D721Med (cell line): Measurements from ENCODE around the gene MELTF.
A peak's percentile ranks its signal among the peaks of the same experiment; 100 is the strongest.

Source experiments
- DNase-seq: peaks from one replicate; pipeline ENCODE4 v3.0.0; 2011; ENCODE audit warnings: low spot score; ENCODE audit not compliant: insufficient read length
- FAIRE-seq: peaks from 2 replicates; lab custom pipeline; 2011; peaks lifted over from hg19 to GRCh38; lab: Jason Lieb, UNC
- TF ChIP-seq, protein P1 (sequence below): IDR thresholded peaks from 2 replicates; pipeline ENCODE4 v1.5.1; 2012; ENCODE audit warnings: mild to moderate bottlenecking, control low read depth; ENCODE audit not compliant: insufficient read depth; ENCODE audit errors: missing control alignments

Gene MELTF

DNA sequence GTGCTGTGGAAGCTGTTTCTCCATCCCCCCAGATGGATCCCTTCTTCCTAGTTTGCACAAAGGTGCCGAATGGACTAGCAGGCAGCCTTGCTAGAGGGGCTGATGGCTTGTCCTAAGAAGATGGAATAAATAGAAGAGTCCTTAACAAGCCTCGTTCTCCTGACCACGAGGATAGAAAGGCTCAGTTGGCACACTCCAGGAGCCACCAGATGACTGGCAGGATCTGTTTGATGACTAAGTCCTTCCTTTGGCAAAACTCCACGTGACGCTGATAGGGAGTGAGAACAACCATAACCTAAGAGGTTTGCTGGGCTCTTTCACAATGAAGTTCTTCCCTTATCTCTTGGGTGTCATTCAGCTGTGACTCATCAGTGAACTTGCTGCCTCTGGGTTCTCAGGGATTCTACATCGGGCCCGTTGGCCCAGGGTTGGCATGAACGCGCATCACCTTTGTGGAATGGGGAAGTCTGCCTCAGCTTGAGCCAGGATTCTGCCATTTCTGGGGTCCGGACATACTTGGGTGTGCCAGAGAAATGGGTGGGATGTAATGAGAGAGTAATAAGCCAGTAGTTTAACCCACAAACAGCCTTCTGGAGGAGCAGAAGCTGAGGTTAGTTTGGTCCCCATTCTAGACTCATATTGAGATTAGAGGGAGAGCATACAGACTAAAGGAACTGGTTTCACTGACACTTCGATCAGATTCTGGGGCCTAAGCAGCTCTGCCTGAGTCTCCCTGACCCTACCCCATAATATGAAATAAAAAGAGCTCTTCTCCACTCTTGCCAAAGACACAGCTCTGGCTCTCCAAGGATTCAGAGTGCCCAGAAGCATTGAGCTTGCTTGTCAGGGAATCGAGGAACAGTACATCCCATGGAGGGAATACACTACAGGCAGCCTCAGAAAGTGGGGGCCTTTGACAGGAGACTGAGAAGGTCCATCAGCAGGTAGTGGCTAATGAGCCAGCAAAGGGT, 2.0 kb upstream of the MELTF start:
- no peak for FAIRE-seq
- TF ChIP-seq, protein P1, sequence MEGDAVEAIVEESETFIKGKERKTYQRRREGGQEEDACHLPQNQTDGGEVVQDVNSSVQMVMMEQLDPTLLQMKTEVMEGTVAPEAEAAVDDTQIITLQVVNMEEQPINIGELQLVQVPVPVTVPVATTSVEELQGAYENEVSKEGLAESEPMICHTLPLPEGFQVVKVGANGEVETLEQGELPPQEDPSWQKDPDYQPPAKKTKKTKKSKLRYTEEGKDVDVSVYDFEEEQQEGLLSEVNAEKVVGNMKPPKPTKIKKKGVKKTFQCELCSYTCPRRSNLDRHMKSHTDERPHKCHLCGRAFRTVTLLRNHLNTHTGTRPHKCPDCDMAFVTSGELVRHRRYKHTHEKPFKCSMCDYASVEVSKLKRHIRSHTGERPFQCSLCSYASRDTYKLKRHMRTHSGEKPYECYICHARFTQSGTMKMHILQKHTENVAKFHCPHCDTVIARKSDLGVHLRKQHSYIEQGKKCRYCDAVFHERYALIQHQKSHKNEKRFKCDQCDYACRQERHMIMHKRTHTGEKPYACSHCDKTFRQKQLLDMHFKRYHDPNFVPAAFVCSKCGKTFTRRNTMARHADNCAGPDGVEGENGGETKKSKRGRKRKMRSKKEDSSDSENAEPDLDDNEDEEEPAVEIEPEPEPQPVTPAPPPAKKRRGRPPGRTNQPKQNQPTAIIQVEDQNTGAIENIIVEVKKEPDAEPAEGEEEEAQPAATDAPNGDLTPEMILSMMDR = no peak
- no peak for DNase-seq

DNA sequence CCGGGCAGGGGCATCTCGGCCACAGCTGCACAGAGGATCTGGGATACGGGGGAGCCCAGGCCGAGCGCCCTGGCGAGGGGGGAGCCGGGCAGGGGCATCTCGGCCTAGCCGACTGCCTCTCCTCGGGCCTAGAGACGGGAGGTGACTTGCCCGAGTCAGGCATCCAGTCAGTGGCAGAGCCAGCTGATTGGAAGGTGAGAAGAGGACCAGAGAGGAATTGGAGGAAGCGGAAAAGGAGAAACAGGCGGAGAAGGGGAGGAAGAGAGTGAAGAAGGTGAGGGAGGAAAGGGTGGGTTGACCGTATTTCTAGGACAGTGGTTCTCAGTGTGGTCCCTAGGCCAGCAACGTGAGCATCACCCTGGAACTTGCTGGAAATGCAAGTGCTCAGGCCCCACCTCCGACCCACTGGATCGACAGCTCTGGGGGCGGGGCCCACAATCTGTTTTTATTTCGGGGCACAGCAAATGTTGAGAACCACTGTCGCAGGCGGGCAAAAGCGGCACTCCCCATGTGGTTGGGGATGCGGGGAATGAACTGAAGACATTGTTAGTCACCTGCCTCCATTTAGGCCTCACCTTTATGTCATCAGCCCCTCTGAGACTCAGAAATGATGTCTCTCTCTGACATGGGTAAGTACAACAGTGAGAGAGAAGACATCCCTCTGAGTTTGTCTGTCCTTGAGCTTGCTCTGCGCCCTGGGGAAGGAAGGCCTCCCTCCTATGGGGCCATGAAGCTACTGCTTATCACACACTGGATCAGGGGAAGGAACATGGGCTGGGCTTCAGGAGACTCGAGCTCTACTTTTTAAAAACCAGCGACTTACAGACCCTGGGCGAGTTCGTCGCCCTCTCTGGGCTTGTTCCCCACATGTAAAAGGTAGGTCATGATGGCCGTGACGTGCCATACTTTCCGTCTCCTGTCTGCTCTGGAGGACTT, 1.0 kb upstream of the MELTF start:
- FAIRE-seq (no peak), DNase-seq (no peak)
- TF ChIP-seq, protein P1 = no peak

DNA sequence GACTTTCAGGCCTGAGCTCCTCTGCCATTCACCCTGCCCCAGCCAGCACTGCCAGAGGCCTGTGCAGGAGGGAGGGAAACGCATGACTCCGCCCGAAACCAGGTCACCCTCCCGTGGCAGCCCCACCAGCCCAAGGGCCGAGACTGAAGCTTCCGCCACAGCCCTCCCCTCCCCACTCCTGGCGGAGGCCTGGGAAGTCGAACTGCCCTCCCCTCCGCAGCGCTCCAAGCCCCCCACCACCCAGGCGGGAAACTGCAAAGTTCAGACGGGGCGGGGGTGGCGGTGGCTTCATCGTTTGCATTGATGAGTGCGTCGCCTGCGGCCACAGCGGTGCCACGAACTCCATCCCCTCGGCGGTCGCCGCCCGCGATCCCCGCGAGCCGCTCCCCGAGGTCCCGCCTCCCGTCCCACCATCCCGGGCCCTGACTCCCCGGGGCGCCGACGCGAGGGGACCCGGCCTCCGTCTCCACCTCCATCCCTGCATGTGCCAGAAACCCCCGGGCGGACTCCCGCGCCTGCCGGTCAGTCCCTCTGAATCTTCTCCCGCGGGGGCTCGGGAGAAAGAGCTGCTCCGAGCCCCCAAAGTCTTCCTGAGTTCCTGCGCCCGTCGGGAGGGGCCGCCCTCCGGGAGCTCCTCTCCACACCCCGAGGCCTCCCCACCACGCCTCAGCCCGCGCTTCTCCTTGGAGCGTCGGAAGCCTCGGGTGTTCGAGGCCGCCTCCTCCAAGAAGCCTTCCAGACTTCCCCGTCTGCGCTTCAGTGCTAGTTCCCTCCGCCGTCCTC, 698 bp downstream of the MELTF start:
- no peak for DNase-seq
- TF ChIP-seq, protein P1 = no peak
- FAIRE-seq = no peak

DNA sequence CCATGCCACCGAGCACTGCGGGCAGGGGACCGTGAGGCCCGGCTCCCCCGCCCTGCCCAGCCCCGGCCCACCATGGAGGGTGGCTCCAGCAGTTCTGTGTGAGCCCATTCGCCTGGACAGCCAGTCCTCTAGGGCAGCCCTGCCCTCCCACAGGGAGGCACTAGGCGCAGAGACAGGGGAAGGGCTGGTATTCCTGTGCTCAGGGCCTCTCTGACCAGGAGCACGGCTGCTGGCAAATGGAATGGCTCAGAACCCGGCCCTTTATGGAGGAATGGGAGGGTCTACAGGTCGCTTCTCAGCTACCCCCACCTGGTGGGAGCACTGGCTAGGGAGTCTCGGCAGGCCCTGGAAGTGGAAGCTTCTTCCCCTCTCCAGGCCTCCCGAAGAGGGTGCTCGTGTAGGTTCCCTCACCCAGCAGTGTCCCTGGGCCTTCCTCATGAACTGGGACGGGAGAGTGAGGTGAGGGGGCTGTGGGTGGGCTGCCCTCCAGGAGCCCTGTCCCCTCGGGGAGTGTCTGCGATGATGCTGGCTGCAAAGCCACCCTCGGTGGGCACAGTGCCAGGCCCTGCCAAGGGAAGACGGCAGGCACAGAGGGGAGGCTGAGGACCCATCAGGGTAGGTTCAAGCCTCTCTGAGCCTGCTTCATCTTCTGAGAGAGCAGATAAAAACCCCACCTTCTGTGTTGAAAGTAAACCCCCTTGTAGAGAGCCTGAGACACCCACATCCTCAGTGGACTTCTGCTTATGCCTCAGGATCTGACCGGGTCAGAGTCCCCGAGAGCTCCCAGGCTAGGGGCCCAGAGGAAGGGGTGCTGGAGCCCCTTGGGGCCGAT, 1.5 kb downstream of the MELTF start:
- TF ChIP-seq, protein P1 = no peak
- no peak for FAIRE-seq
- DNase-seq = peak; percentile 7

DNA sequence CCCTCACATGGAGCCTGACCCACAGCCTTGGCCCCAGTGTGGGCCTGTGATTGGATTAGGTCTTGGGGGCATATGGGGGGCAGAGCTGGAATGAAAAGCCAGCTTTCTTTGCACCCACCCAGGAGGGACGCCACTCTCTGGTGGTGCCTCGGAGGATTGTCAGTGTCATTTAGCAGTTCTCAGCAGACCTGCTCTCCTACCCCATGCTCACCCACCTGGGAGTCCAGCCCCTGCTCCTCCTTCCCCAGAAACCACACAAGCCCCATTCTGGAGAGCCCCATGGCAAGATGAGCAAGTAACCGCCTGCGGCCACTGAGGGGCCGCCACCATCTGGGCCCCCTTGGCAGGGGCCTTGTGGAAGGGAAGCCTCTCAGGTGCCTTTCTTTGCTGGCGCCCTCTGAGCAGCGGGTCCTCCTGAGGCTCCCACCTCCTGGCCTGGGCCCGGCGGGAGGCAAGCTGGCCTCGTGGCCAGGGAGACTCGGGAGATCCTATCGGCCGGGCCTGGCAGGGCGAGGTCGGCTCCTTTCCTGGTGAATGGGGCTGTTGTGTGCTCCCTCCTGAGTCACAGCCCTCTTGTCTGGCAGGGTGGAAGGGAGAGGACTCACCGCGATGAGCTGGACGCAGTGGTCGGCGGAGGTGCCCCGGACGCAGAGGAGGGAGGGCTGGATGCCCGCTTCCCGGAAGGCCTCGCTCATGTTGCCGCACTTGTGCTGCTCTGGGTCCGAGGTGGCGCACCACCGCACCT, 2.3 kb downstream of the MELTF start:
- FAIRE-seq (no peak), DNase-seq (peak; percentile 15)
- TF ChIP-seq, protein P1 = no peak
